Suprapubic skin (tissue), 4 donors: ENCODE data around the gene GDPD2.

Experiments used
- CTCF ChIP-seq, 2 donors: fragments of 200-600 bp in 1 of 2; fragments of 450-650 bp in 1 of 2; sonication (generic) in 1 of 2; IDR thresholded peaks; one replicate each; pipeline ENCODE4 v1.5.1; 2016 to 2019; ENCODE audit warnings: antibody characterized with exemption in 2 of 2, mild to moderate bottlenecking in 1 of 2, moderate library complexity in 1 of 2
- POLR2A ChIP-seq, 2 donors: fragments of 450-650 bp; IDR thresholded peaks; one replicate each; pipeline ENCODE4 v1.6.1; 2017; ENCODE audit warnings: antibody characterized with exemption in 2 of 2, mild to moderate bottlenecking in 2 of 2, moderate library complexity in 2 of 2
- POLR2AphosphoS5 ChIP-seq, 3 donors: sonication (generic); formaldehyde crosslinking; IDR thresholded peaks; one replicate each; pipeline ENCODE4 v1.6.1; 2017; ENCODE audit warnings: antibody characterized with exemption in 3 of 3

DNA sequence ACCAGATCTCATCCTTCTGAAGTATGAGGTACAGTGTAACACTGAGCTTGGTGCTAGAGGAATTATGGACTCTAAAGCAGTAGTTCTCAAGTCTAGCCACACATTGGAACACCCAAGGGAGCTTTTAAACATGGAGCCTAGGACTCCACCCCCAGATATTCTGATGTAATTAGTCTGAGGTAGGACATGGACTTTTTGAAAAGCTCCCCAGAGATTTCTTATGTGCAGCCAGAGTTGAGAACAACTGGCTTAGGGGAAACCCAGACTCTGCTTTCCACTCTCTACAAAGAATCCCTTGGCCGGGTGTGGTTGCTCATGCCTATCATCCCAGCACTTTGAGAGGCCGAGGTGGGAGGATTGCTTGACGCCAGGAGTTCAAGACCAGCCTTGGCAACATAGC is 11.6 kb upstream of the GDPD2 start:
- TF ChIP-seq CTCF (IDR thresholded peaks at IDR 0.05) (no peak), POLR2A (IDR thresholded peaks at IDR 0.05) (no peak), POLR2AphosphoS5 (IDR thresholded peaks at IDR 0.05) (no peak)
